ENCODE results near the gene ROBO1. TPM values are rescaled to one million over a fixed set of nuclear protein-coding genes. Genes with fewer than 3 reads are reported as not detected.

The ROBO1 gene
- total RNA-seq, 1 experiment from 2014 or later = 67.6 TPM

DNA sequence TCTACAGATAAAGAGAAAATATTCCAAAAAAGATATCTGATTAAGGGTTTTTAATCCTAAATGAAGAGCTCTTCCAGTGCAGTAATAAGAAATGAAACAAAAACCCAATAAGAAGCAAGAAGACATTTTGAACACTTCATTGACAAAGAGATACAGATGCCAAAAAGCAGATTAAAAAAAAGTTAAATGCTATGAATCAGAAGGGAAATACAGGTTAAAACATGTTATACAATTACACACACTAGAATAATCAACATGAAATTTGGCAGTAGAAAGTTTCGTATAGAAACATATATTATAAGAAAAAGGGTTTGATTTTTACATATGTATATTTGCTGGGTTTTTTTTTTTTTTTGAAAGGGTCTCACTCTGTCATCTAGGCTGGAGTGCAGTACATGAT is 135.0 kb downstream of the ROBO1 start:
- CTCF ChIA-PET = no interaction called here
- intact Hi-C loops (cut with micrococcal nuclease; ENCODE audit: unreplicated experiment) = no loop called here
- TF ChIP-seq CTCF (conservative IDR thresholded peaks at IDR 0.05; ENCODE audit: low read depth, low read length) (no peak), EZH2 (IDR thresholded peaks at IDR 0.05; ENCODE audit: borderline replicate concordance, low read depth, low read length, poor library complexity, severe bottlenecking) (no peak)

GRCh38 chr3:79618883-79619282 is 148.9 kb downstream of the ROBO1 start:
- intact Hi-C loops (cut with micrococcal nuclease; ENCODE audit: unreplicated experiment) = no loop called here
- DNase-seq (ENCODE audit: low spot score) = no peak

More for the DNA sequence above, 135.0 kb downstream of the ROBO1 start:
- DNase-seq (ENCODE audit: low spot score) = no peak
- Histone ChIP-seq H3K9me3 (ENCODE audit: low read depth, low read length, poor library complexity, severe bottlenecking) (no peaks in the 10 kb centered on the region), H3K4me1 (ENCODE audit: insufficient read depth, low read length, poor library complexity, severe bottlenecking) (no peaks in the 10 kb centered on the region), H3K36me3 (ENCODE audit: insufficient read depth, low read length, poor library complexity, severe bottlenecking) (no peaks in the 10 kb centered on the region), H3K4me3 (ENCODE audit: low read depth, low read length, poor library complexity, severe bottlenecking) (no peak overlapping the region), H3K27me3 (replicated peaks; ENCODE audit: insufficient read depth, low read depth, low read length, poor library complexity) (no peaks in the 10 kb centered on the region), H3K27ac (ENCODE audit: low read depth, low read length, poor library complexity, severe bottlenecking) (no peak overlapping the region)
- POLR2A ChIA-PET (ENCODE audit: low non-redundant PET) = no interaction called here
- no TSS peak for BruUV-seq (replicated peaks)

GRCh38 chr3:79606414-79606813 is 161.4 kb downstream of the ROBO1 start:
- TF ChIP-seq EZH2 (IDR thresholded peaks at IDR 0.05; ENCODE audit: borderline replicate concordance, low read depth, low read length, poor library complexity, severe bottlenecking) (no peak), CTCF (conservative IDR thresholded peaks at IDR 0.05; ENCODE audit: low read depth, low read length) (no peak)
- ChIA-PET CTCF (no interaction called here), POLR2A (ENCODE audit: low non-redundant PET) (no interaction called here)
- BruUV-seq (replicated peaks) = no TSS peak
- Histone ChIP-seq H3K4me1 (ENCODE audit: insufficient read depth, low read length, poor library complexity, severe bottlenecking) (no peaks in the 10 kb centered on the region), H3K4me3 (ENCODE audit: low read depth, low read length, poor library complexity, severe bottlenecking) (no peak overlapping the region), H3K27me3 (replicated peaks; ENCODE audit: insufficient read depth, low read depth, low read length, poor library complexity) (no peaks in the 10 kb centered on the region), H3K36me3 (ENCODE audit: insufficient read depth, low read length, poor library complexity, severe bottlenecking) (no peaks in the 10 kb centered on the region), H3K9me3 (ENCODE audit: low read depth, low read length, poor library complexity, severe bottlenecking) (no peaks in the 10 kb centered on the region), H3K27ac (ENCODE audit: low read depth, low read length, poor library complexity, severe bottlenecking) (no peak overlapping the region)
- intact Hi-C loops (cut with micrococcal nuclease; ENCODE audit: unreplicated experiment) = no loop called here
- DNase-seq (ENCODE audit: low spot score) = no peak

More at GRCh38 chr3:79618883-79619282, 148.9 kb downstream of the ROBO1 start:
- no TSS peak for BruUV-seq (replicated peaks)
- peaks cover 7% of the 10 kb centered on the region for H3K9me3 ChIP-seq (ENCODE audit: low read depth, low read length, poor library complexity, severe bottlenecking)
- H3K27ac ChIP-seq (ENCODE audit: low read depth, low read length, poor library complexity, severe bottlenecking) = no peak overlapping the region
- H3K36me3 ChIP-seq (ENCODE audit: insufficient read depth, low read length, poor library complexity, severe bottlenecking) = no peaks in the 10 kb centered on the region
- no peak overlapping the region for H3K4me3 ChIP-seq (ENCODE audit: low read depth, low read length, poor library complexity, severe bottlenecking)
- no peaks in the 10 kb centered on the region for H3K27me3 ChIP-seq (replicated peaks; ENCODE audit: insufficient read depth, low read depth, low read length, poor library complexity)
- ChIA-PET CTCF (no interaction called here), POLR2A (ENCODE audit: low non-redundant PET) (no interaction called here)
- TF ChIP-seq CTCF (conservative IDR thresholded peaks at IDR 0.05; ENCODE audit: low read depth, low read length) (no peak), EZH2 (IDR thresholded peaks at IDR 0.05; ENCODE audit: borderline replicate concordance, low read depth, low read length, poor library complexity, severe bottlenecking) (no peak)
- H3K4me1 ChIP-seq (ENCODE audit: insufficient read depth, low read length, poor library complexity, severe bottlenecking) = no peaks in the 10 kb centered on the region

Measured in A673 (cell line).